Myocyte (in vitro differentiated cells): ENCODE results near the gene PNKD. TPM values are rescaled to one million over a fixed set of nuclear protein-coding genes. Genes with fewer than 3 reads are reported as not detected.

ENCODE experiments used
- DNase-seq: peaks from one replicate; pipeline ENCODE4 v3.0.0-alpha.2; 2012; ENCODE audit warnings: low read depth
- total RNA-seq: library from RNA; depleted of rRNA; stranded (reverse); fragments of >200 nt; gene quantifications from 2 replicates; pipeline ENCODE4 v1.2.3, GENCODE V29; 2014

The PNKD gene
- total RNA-seq, 1 donor from 2014 or later, result 30.6 TPM

- no peak for DNase-seq
These were observed 70.3 kb downstream of the PNKD start for GRCh38 chr2:218340656-218341055.

- no peak for DNase-seq
These were observed 71.1 kb downstream of the PNKD start for GRCh38 chr2:218341381-218341780.

GRCh38 chr2:218342837-218343236 is 72.5 kb downstream of the PNKD start:
- DNase-seq, result no peak

- peak; percentile 24 for DNase-seq
These were observed 73.3 kb downstream of the PNKD start for GRCh38 chr2:218343591-218343990.

GRCh38 chr2:218344090-218344754 is 73.9 kb downstream of the PNKD start:
- DNase-seq, result no peak

GRCh38 chr2:218344755-218345417 is 74.6 kb downstream of the PNKD start:
- DNase-seq, result no peak

GRCh38 chr2:218345491-218346236 is 75.3 kb downstream of the PNKD start:
- DNase-seq, result no peak

GRCh38 chr2:218347172-218347571 is 76.9 kb downstream of the PNKD start:
- no peak for DNase-seq

GRCh38 chr2:218354045-218354444 is 83.7 kb downstream of the PNKD start:
- DNase-seq, result no peak

GRCh38 chr2:218354850-218355443 is 84.6 kb downstream of the PNKD start:
- no peak for DNase-seq

- DNase-seq, result no peak
These were observed 87.2 kb downstream of the PNKD start for GRCh38 chr2:218357236-218358177.

GRCh38 chr2:218360453-218360852 is 90.1 kb downstream of the PNKD start:
- DNase-seq, result no peak

GRCh38 chr2:218362606-218363005 is 92.3 kb downstream of the PNKD start:
- no peak for DNase-seq

- no peak for DNase-seq
These were observed 93.4 kb downstream of the PNKD start for GRCh38 chr2:218363736-218364135.

GRCh38 chr2:218364196-218364595 is 93.9 kb downstream of the PNKD start:
- DNase-seq, result no peak

- no peak for DNase-seq
These were observed 96.5 kb downstream of the PNKD start for GRCh38 chr2:218366621-218367414.

GRCh38 chr2:218367415-218368149 is 97.3 kb downstream of the PNKD start:
- peak; percentile 18 for DNase-seq

GRCh38 chr2:218368150-218368528 is 97.8 kb downstream of the PNKD start:
- no peak for DNase-seq

- DNase-seq, result no peak
These were observed 98.4 kb downstream of the PNKD start for GRCh38 chr2:218368621-218369153.
